NCI-H1048 (cell line): ENCODE data around the gene GGT6.

Experiments used
- DNase-seq: peaks from one replicate; lab custom pipeline; 2025; lab: John Stamatoyannopoulos, UW

Gene GGT6

GRCh38 chr17:4520060-4520893, 40.1 kb downstream of the GGT6 start:
- DNase-seq, result no peak

- no peak for DNase-seq
Observed at GRCh38 chr17:4519361-4519788, 41.0 kb downstream of the GGT6 start.

GRCh38 chr17:4518901-4519300, 41.5 kb downstream of the GGT6 start:
- no peak for DNase-seq

- no peak for DNase-seq
Observed at GRCh38 chr17:4516735-4517134, 43.6 kb downstream of the GGT6 start.

GRCh38 chr17:4515501-4515900, 44.9 kb downstream of the GGT6 start:
- DNase-seq, result no peak

GRCh38 chr17:4514779-4515178, 45.6 kb downstream of the GGT6 start:
- no peak for DNase-seq

GRCh38 chr17:4514206-4514605, 46.2 kb downstream of the GGT6 start:
- DNase-seq, result no peak

- no peak for DNase-seq
Observed at GRCh38 chr17:4513113-4514032, 47.0 kb downstream of the GGT6 start.

GRCh38 chr17:4512156-4513112, 47.9 kb downstream of the GGT6 start:
- DNase-seq, result no peak

GRCh38 chr17:4511199-4511932, 49.0 kb downstream of the GGT6 start:
- no peak for DNase-seq

- DNase-seq, result no peak
Observed at GRCh38 chr17:4510618-4510941, 49.8 kb downstream of the GGT6 start.

- DNase-seq, result no peak
Observed at GRCh38 chr17:4509923-4510617, 50.3 kb downstream of the GGT6 start.

GRCh38 chr17:4509401-4509800, 51.0 kb downstream of the GGT6 start:
- no peak for DNase-seq

GRCh38 chr17:4508207-4508606, 52.2 kb downstream of the GGT6 start:
- no peak for DNase-seq

- DNase-seq, result no peak
Observed at GRCh38 chr17:4507361-4508111, 52.8 kb downstream of the GGT6 start.
